ENCODE measurements around the gene CDC7. TPM values are rescaled to one million over a fixed set of nuclear protein-coding genes. Genes with fewer than 3 reads are reported as not detected.

The CDC7 gene
- total and polyA plus RNA-seq, 2 experiments from 2014 or later = 26.6 to 44.0 TPM

DNA sequence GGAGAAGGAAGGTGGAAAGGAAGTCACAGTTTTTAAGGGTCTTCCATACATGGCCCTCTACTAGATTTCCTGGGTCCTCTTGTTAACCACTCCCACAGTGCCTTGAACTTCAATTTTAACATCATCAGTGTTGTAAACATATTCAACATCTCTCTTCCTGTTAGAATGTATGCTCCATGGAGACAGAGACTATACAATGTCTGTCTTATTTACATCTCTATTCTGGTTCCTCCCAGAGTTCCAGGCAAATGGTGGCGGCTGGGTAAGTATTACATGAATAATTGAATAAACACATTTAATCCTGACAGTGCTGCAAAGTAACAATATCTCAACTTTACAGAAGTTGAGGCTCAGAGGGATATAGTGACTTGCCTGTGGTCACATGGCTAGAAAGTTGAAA, 40.3 kb downstream of the CDC7 start:
- Mint-ChIP-seq H3K4me1 (no peaks in the 10 kb centered on the region; the same call in 2 of the 3 replicates), H3K9me3 (no peaks in the 10 kb centered on the region), H3K4me3 (no peak overlapping the region), H3K27me3 (ENCODE audit: insufficient read depth, low read depth, poor library complexity) (no peaks in the 10 kb centered on the region), H3K36me3 (ENCODE audit: low read depth) (no peaks in the 10 kb centered on the region), H3K27ac (no peak overlapping the region)
- no peak for DNase-seq (ENCODE audit: low spot score)
- H3F3A ChIP-seq (replicated peaks; ENCODE audit: low read depth) = no peaks in the 10 kb centered on the region
- ATAC-seq = no peak
- H3K36me3 ChIP-seq (ENCODE audit: insufficient read depth) = no peaks in the 10 kb centered on the region
- H3K27me3 ChIP-seq (ENCODE audit: insufficient read depth) = no peaks in the 10 kb centered on the region
- TF ChIP-seq ZNF114 (CRISPR knock-in tag; IDR thresholded peaks at IDR 0.05) (no peak), CREB1 (CRISPR knock-in tag; IDR thresholded peaks at IDR 0.05; ENCODE audit: low read depth) (no peak), JUNB (IDR thresholded peaks at IDR 0.05; ENCODE audit: unreplicated experiment) (no peak), POLR2AphosphoS5 (IDR thresholded peaks at IDR 0.05; ENCODE audit: low read depth) (no peak), STAT1 (IDR thresholded peaks at IDR 0.05; ENCODE audit: unreplicated experiment) (no peak), ZNF331 (CRISPR knock-in tag; IDR thresholded peaks at IDR 0.05; ENCODE audit: low read depth) (no peak)
- TF ChIP-seq, protein P1, sequence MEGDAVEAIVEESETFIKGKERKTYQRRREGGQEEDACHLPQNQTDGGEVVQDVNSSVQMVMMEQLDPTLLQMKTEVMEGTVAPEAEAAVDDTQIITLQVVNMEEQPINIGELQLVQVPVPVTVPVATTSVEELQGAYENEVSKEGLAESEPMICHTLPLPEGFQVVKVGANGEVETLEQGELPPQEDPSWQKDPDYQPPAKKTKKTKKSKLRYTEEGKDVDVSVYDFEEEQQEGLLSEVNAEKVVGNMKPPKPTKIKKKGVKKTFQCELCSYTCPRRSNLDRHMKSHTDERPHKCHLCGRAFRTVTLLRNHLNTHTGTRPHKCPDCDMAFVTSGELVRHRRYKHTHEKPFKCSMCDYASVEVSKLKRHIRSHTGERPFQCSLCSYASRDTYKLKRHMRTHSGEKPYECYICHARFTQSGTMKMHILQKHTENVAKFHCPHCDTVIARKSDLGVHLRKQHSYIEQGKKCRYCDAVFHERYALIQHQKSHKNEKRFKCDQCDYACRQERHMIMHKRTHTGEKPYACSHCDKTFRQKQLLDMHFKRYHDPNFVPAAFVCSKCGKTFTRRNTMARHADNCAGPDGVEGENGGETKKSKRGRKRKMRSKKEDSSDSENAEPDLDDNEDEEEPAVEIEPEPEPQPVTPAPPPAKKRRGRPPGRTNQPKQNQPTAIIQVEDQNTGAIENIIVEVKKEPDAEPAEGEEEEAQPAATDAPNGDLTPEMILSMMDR (conservative IDR thresholded peaks at IDR 0.05; ENCODE audit: low read depth in 2 of 2) = no peak
- TF ChIP-seq, protein P2, sequence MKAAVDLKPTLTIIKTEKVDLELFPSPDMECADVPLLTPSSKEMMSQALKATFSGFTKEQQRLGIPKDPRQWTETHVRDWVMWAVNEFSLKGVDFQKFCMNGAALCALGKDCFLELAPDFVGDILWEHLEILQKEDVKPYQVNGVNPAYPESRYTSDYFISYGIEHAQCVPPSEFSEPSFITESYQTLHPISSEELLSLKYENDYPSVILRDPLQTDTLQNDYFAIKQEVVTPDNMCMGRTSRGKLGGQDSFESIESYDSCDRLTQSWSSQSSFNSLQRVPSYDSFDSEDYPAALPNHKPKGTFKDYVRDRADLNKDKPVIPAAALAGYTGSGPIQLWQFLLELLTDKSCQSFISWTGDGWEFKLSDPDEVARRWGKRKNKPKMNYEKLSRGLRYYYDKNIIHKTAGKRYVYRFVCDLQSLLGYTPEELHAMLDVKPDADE (IDR thresholded peaks at IDR 0.05) = no peak
- TF ChIP-seq, protein P3, sequence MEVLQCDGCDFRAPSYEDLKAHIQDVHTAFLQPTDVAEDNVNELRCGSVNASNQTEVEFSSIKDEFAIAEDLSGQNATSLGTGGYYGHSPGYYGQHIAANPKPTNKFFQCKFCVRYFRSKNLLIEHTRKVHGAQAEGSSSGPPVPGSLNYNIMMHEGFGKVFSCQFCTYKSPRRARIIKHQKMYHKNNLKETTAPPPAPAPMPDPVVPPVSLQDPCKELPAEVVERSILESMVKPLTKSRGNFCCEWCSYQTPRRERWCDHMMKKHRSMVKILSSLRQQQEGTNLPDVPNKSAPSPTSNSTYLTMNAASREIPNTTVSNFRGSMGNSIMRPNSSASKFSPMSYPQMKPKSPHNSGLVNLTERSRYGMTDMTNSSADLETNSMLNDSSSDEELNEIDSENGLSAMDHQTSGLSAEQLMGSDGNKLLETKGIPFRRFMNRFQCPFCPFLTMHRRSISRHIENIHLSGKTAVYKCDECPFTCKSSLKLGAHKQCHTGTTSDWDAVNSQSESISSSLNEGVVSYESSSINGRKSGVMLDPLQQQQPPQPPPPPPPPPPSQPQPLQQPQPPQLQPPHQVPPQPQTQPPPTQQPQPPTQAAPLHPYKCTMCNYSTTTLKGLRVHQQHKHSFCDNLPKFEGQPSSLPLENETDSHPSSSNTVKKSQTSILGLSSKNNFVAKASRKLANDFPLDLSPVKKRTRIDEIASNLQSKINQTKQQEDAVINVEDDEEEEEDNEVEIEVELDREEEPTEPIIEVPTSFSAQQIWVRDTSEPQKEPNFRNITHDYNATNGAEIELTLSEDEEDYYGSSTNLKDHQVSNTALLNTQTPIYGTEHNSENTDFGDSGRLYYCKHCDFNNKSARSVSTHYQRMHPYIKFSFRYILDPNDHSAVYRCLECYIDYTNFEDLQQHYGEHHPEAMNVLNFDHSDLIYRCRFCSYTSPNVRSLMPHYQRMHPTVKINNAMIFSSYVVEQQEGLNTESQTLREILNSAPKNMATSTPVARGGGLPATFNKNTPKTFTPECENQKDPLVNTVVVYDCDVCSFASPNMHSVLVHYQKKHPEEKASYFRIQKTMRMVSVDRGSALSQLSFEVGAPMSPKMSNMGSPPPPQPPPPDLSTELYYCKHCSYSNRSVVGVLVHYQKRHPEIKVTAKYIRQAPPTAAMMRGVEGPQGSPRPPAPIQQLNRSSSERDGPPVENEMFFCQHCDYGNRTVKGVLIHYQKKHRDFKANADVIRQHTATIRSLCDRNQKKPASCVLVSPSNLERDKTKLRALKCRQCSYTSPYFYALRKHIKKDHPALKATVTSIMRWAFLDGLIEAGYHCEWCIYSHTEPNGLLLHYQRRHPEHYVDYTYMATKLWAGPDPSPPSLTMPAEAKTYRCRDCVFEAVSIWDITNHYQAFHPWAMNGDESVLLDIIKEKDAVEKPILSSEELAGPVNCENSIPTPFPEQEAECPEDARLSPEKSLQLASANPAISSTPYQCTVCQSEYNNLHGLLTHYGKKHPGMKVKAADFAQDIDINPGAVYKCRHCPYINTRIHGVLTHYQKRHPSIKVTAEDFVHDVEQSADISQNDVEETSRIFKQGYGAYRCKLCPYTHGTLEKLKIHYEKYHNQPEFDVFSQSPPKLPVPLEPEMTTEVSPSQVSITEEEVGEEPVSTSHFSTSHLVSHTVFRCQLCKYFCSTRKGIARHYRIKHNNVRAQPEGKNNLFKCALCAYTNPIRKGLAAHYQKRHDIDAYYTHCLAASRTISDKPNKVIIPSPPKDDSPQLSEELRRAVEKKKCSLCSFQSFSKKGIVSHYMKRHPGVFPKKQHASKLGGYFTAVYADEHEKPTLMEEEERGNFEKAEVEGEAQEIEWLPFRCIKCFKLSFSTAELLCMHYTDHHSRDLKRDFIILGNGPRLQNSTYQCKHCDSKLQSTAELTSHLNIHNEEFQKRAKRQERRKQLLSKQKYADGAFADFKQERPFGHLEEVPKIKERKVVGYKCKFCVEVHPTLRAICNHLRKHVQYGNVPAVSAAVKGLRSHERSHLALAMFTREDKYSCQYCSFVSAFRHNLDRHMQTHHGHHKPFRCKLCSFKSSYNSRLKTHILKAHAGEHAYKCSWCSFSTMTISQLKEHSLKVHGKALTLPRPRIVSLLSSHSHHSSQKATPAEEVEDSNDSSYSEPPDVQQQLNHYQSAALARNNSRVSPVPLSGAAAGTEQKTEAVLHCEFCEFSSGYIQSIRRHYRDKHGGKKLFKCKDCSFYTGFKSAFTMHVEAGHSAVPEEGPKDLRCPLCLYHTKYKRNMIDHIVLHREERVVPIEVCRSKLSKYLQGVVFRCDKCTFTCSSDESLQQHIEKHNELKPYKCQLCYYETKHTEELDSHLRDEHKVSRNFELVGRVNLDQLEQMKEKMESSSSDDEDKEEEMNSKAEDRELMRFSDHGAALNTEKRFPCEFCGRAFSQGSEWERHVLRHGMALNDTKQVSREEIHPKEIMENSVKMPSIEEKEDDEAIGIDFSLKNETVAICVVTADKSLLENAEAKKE (CRISPR knock-in tag; IDR thresholded peaks at IDR 0.05) = no peak
- TF ChIP-seq, protein P4, sequence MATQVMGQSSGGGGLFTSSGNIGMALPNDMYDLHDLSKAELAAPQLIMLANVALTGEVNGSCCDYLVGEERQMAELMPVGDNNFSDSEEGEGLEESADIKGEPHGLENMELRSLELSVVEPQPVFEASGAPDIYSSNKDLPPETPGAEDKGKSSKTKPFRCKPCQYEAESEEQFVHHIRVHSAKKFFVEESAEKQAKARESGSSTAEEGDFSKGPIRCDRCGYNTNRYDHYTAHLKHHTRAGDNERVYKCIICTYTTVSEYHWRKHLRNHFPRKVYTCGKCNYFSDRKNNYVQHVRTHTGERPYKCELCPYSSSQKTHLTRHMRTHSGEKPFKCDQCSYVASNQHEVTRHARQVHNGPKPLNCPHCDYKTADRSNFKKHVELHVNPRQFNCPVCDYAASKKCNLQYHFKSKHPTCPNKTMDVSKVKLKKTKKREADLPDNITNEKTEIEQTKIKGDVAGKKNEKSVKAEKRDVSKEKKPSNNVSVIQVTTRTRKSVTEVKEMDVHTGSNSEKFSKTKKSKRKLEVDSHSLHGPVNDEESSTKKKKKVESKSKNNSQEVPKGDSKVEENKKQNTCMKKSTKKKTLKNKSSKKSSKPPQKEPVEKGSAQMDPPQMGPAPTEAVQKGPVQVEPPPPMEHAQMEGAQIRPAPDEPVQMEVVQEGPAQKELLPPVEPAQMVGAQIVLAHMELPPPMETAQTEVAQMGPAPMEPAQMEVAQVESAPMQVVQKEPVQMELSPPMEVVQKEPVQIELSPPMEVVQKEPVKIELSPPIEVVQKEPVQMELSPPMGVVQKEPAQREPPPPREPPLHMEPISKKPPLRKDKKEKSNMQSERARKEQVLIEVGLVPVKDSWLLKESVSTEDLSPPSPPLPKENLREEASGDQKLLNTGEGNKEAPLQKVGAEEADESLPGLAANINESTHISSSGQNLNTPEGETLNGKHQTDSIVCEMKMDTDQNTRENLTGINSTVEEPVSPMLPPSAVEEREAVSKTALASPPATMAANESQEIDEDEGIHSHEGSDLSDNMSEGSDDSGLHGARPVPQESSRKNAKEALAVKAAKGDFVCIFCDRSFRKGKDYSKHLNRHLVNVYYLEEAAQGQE (IDR thresholded peaks at IDR 0.05; ENCODE audit: unreplicated experiment) = no peak
- no peaks in the 10 kb centered on the region for H3K79me2 ChIP-seq (replicated peaks; ENCODE audit: insufficient read depth)
- no peak overlapping the region for H2AFZ ChIP-seq
- no peak overlapping the region for H3K4me2 ChIP-seq
- no peaks in the 10 kb centered on the region for H4K20me1 ChIP-seq (replicated peaks; ENCODE audit: insufficient read depth)
- no peak overlapping the region for H3K27ac ChIP-seq (ENCODE audit: low read depth)
- H3K4me1 ChIP-seq (ENCODE audit: insufficient read depth) = no peaks in the 10 kb centered on the region
- no peaks in the 10 kb centered on the region for H3K9me2 ChIP-seq (ENCODE audit: insufficient read depth)
- no peak overlapping the region for H3K4me3 ChIP-seq
